Kidney epithelial cell (primary cell): ENCODE measurements around the gene DAP. TPM values are rescaled to one million over a fixed set of nuclear protein-coding genes. Genes with fewer than 3 reads are reported as not detected.

Experiments used
- DNase-seq: peaks from one replicate; pipeline ENCODE4 v3.0.0-alpha.2; 2010; ENCODE audit warnings: low read depth
- H3K27me3 ChIP-seq: 2 replicates; pipeline ENCODE4 v1.6.0; 2011; ENCODE audit warnings: low read length; ENCODE audit not compliant: control insufficient read depth, insufficient read depth
- H3K36me3 ChIP-seq: 2 replicates; pipeline ENCODE4 v1.5.1; 2011; ENCODE audit warnings: low read length; ENCODE audit not compliant: control insufficient read depth, insufficient read depth
- H3K4me3 ChIP-seq: 2 replicates; pipeline ENCODE4 v1.5.1; 2011; ENCODE audit warnings: low read depth, mild to moderate bottlenecking, control low read depth, low read length
- total RNA-seq: library from RNA; depleted of rRNA; stranded (reverse); fragments of >200 nt; gene quantifications from 2 replicates; pipeline ENCODE4 v1.2.3, GENCODE V29; 2015
- TF ChIP-seq, protein P1 (sequence below): IDR thresholded peaks from 2 replicates; pipeline ENCODE4 v1.5.1; 2011; ENCODE audit warnings: mild to moderate bottlenecking, moderate library complexity, low read length, control low read depth, inconsistent platforms; ENCODE audit not compliant: insufficient read depth, poor library complexity, severe bottlenecking

The DAP gene
- total RNA-seq, 1 donor from 2014 or later, result 77.7 TPM

- peak; percentile 12 for DNase-seq
- TF ChIP-seq, protein P1, sequence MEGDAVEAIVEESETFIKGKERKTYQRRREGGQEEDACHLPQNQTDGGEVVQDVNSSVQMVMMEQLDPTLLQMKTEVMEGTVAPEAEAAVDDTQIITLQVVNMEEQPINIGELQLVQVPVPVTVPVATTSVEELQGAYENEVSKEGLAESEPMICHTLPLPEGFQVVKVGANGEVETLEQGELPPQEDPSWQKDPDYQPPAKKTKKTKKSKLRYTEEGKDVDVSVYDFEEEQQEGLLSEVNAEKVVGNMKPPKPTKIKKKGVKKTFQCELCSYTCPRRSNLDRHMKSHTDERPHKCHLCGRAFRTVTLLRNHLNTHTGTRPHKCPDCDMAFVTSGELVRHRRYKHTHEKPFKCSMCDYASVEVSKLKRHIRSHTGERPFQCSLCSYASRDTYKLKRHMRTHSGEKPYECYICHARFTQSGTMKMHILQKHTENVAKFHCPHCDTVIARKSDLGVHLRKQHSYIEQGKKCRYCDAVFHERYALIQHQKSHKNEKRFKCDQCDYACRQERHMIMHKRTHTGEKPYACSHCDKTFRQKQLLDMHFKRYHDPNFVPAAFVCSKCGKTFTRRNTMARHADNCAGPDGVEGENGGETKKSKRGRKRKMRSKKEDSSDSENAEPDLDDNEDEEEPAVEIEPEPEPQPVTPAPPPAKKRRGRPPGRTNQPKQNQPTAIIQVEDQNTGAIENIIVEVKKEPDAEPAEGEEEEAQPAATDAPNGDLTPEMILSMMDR, result no peak
- H3K27me3 ChIP-seq, result no peaks in the 10 kb centered on the region
- no peak overlapping the region for H3K4me3 ChIP-seq
- no peaks in the 10 kb centered on the region for H3K36me3 ChIP-seq
Observed at GRCh38 chr5:10663489-10664179, 97.4 kb downstream of the DAP start.

- TF ChIP-seq, protein P1, result no peak
- no peaks in the 10 kb centered on the region for H3K36me3 ChIP-seq
- H3K4me3 ChIP-seq, result no peak overlapping the region
- no peaks in the 10 kb centered on the region for H3K27me3 ChIP-seq
- DNase-seq, result no peak
Observed at GRCh38 chr5:10662661-10663488, 98.2 kb downstream of the DAP start.

DNA sequence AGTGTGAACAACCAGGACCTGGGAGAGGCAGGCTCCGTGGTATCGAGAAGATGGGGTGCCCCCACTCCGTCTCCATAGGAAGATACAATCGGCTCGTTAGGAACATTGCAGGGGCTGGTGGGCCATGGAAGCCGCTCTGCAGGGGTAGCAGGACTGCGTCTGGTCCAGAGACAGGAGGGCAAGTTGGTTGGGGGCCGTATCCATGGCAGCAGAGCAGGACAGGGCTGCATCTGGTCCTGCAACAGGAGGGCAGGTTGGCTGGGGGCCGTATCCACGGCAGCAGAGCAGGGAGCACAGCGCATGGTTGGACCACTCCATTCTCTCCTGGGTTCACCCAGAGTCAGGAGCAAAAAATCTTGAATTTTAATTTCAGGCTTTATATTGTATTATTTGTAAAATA, 99.0 kb downstream of the DAP start:
- no peak for DNase-seq
- TF ChIP-seq, protein P1, result no peak
- H3K27me3 ChIP-seq, result no peaks in the 10 kb centered on the region
- no peaks in the 10 kb centered on the region for H3K36me3 ChIP-seq
- no peak overlapping the region for H3K4me3 ChIP-seq

GRCh38 chr5:10661401-10661800, 99.6 kb downstream of the DAP start:
- Histone ChIP-seq H3K36me3 (no peaks in the 10 kb centered on the region), H3K27me3 (no peaks in the 10 kb centered on the region), H3K4me3 (no peak overlapping the region)
- TF ChIP-seq, protein P1, result no peak
- no peak for DNase-seq

DNA sequence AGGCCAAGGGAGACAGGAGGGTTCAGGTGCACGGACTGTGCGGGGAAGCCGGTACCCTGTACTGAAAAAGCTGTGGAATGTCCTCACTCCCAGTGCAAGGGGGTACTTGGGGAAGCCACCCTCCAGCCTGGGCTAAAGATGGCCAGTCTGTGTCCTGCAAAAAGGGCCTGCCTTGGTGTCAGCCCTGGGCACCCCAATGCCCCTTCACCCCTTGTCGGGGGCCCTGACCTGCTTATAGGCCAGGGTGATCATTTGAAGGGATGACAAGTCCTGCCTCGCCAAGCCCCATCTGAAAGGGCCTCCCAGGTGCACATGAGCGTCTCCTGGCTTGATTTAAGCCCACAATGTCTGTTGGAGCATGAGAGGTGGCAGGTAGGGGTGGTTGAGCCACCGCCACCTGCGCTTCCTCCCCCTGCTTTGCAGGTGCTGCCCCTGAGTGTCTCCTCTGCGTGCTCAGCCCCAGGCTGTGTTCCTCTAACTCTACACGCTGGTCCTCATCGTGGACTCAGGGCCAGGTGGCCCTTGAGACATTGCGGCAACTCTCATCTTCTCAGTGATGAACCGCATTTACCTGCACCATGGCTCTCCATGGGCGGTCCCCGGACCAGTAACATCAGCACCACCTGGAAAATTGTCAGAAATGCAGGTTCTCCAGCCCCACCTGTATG, 100.2 kb downstream of the DAP start:
- no peaks in the 10 kb centered on the region for H3K36me3 ChIP-seq
- no peaks in the 10 kb centered on the region for H3K27me3 ChIP-seq
- no peak overlapping the region for H3K4me3 ChIP-seq
- TF ChIP-seq, protein P1, result no peak
- DNase-seq, result no peak
